ENCODE data around the gene KRTAP19-2.

GRCh38 chr21:30443226-30443625, 44.0 kb downstream of the KRTAP19-2 start:
- TF ChIP-seq CTCF (IDR thresholded peaks at IDR 0.05), result no peak
- no peak for TF ChIP-seq USF2 (CRISPR knock-in tag; IDR thresholded peaks at IDR 0.05)
- TF ChIP-seq ELF4 (CRISPR knock-in tag; IDR thresholded peaks at IDR 0.05; ENCODE audit: low read depth), result no peak
- no peak for TF ChIP-seq GTF2I (CRISPR knock-in tag; conservative IDR thresholded peaks at IDR 0.05)
- TF ChIP-seq ETV6 (CRISPR knock-in tag; IDR thresholded peaks at IDR 0.05), result no peak
- no peak for TF ChIP-seq SMAD4 (CRISPR knock-in tag; IDR thresholded peaks at IDR 0.05)
- TF ChIP-seq ARID4B (CRISPR knock-in tag; IDR thresholded peaks at IDR 0.05; ENCODE audit: borderline replicate concordance), result no peak
- no peak for TF ChIP-seq SP1 (CRISPR knock-in tag; conservative IDR thresholded peaks at IDR 0.05)
- no peak for TF ChIP-seq IRF1 (CRISPR knock-in tag; IDR thresholded peaks at IDR 0.05)
- no peak for TF ChIP-seq HMGXB4 (CRISPR knock-in tag; IDR thresholded peaks at IDR 0.05)
- TF ChIP-seq ZNF396 (CRISPR knock-in tag; IDR thresholded peaks at IDR 0.05; ENCODE audit: borderline replicate concordance), result no peak
- no peak for TF ChIP-seq CREB1 (CRISPR knock-in tag; IDR thresholded peaks at IDR 0.05)
- no peak for TF ChIP-seq RELA (CRISPR knock-in tag; IDR thresholded peaks at IDR 0.05; ENCODE audit: borderline replicate concordance)
